Suppressor macrophage (primary cell): ENCODE results near the gene ACO2.
A peak's percentile ranks its signal among the peaks of the same experiment; 100 is the strongest.

Source experiments
- DNase-seq, 4 experiments: peaks; one replicate each; pipeline ENCODE4 v3.0.0-alpha.2; 2020 to 2022

The ACO2 gene

GRCh38 chr22:41491374-41492100 is 22.6 kb downstream of the ACO2 start:
- DNase-seq, result no peak

- DNase-seq, result no peak
Measured at GRCh38 chr22:41498303-41498835, 29.5 kb downstream of the ACO2 start.

- DNase-seq, result no peak
Measured at GRCh38 chr22:41499624-41500280, 30.8 kb downstream of the ACO2 start.

- no peak for DNase-seq
Measured at GRCh38 chr22:41500303-41500702, 31.4 kb downstream of the ACO2 start.

GRCh38 chr22:41501209-41501608 is 32.3 kb downstream of the ACO2 start:
- peak in 3 of 4 experiments; percentile 27 to 38 (median 36) for DNase-seq

GRCh38 chr22:41504397-41504796 is 35.5 kb downstream of the ACO2 start:
- DNase-seq, result no peak

- DNase-seq, result no peak
Measured at GRCh38 chr22:41504816-41505215, 35.9 kb downstream of the ACO2 start.

- DNase-seq, result no peak
Measured at GRCh38 chr22:41505511-41506220, 36.7 kb downstream of the ACO2 start.

GRCh38 chr22:41507330-41508063 is 38.6 kb downstream of the ACO2 start:
- no peak for DNase-seq

- no peak for DNase-seq
Measured at GRCh38 chr22:41508770-41509170, 39.9 kb downstream of the ACO2 start.

- no peak for DNase-seq
Measured at GRCh38 chr22:41511521-41511968, 42.6 kb downstream of the ACO2 start.

GRCh38 chr22:41512421-41513194 is 43.7 kb downstream of the ACO2 start:
- DNase-seq, result no peak

GRCh38 chr22:41513391-41513790 is 44.5 kb downstream of the ACO2 start:
- no peak for DNase-seq

- DNase-seq, result no peak
Measured at GRCh38 chr22:41516462-41516861, 47.5 kb downstream of the ACO2 start.

GRCh38 chr22:41517172-41518047 is 48.5 kb downstream of the ACO2 start:
- DNase-seq, result peak; percentile 47 to 73 (median 67)

- no peak for DNase-seq
Measured at GRCh38 chr22:41518048-41518347, 49.1 kb downstream of the ACO2 start.

GRCh38 chr22:41521126-41521525 is 52.2 kb downstream of the ACO2 start:
- no peak for DNase-seq

GRCh38 chr22:41522813-41523212 is 53.9 kb downstream of the ACO2 start:
- DNase-seq, result no peak

- no peak for DNase-seq
Measured at GRCh38 chr22:41523464-41524221, 54.7 kb downstream of the ACO2 start.

GRCh38 chr22:41524251-41524661 is 55.3 kb downstream of the ACO2 start:
- no peak for DNase-seq
